Mucosa of stomach (tissue), 1 donor: ENCODE results near the gene TM2D1.
A peak's percentile ranks its signal among the peaks of the same experiment; 100 is the strongest.

ENCODE experiments used
- H3K27me3 ChIP-seq: one replicate; pipeline ENCODE4 v1.7.0; 2013; ENCODE audit warnings: mild to moderate bottlenecking, low read length; ENCODE audit not compliant: control insufficient read depth, insufficient read depth
- H3K36me3 ChIP-seq: one replicate; pipeline ENCODE4 v1.7.0; 2013; ENCODE audit warnings: low read length; ENCODE audit not compliant: control insufficient read depth, insufficient read depth
- H3K4me1 ChIP-seq: one replicate; pipeline ENCODE4 v1.7.0; 2013; ENCODE audit warnings: mild to moderate bottlenecking, low read length; ENCODE audit not compliant: control insufficient read depth, insufficient read depth
- H3K4me3 ChIP-seq: one replicate; pipeline ENCODE4 v1.7.0; 2013; ENCODE audit warnings: low read length
- H3K9ac ChIP-seq: one replicate; pipeline ENCODE4 v1.7.0; 2013; ENCODE audit warnings: mild to moderate bottlenecking, low read length, moderate library complexity
- H3K9me3 ChIP-seq: one replicate; pipeline ENCODE4 v1.7.0; 2013; ENCODE audit warnings: mild to moderate bottlenecking, low read length, moderate library complexity; ENCODE audit not compliant: control insufficient read depth
- donor health status: Pancreatic carcinoma.

Gene TM2D1

GRCh38 chr1:61655453-61655852, 69.5 kb downstream of the TM2D1 start:
- H3K36me3 ChIP-seq: no peaks in the 10 kb centered on the region
- no peaks in the 10 kb centered on the region for H3K27me3 ChIP-seq
- H3K9me3 ChIP-seq: no peaks in the 10 kb centered on the region
- H3K4me3 ChIP-seq: no peak overlapping the region
- no peaks in the 10 kb centered on the region for H3K4me1 ChIP-seq
- H3K9ac ChIP-seq: no peak overlapping the region

GRCh38 chr1:61654067-61654466, 70.9 kb downstream of the TM2D1 start:
- Histone ChIP-seq H3K9ac (no peak overlapping the region), H3K4me3 (no peak overlapping the region), H3K27me3 (no peaks in the 10 kb centered on the region), H3K4me1 (no peaks in the 10 kb centered on the region), H3K9me3 (no peaks in the 10 kb centered on the region), H3K36me3 (no peaks in the 10 kb centered on the region)

GRCh38 chr1:61648983-61649742, 75.8 kb downstream of the TM2D1 start:
- Histone ChIP-seq H3K36me3 (no peaks in the 10 kb centered on the region), H3K4me1 (peaks cover 7% of the 10 kb centered on the region), H3K9ac (no peak overlapping the region), H3K4me3 (no peak overlapping the region), H3K27me3 (no peaks in the 10 kb centered on the region), H3K9me3 (no peaks in the 10 kb centered on the region)

- Histone ChIP-seq H3K27me3 (no peaks in the 10 kb centered on the region), H3K4me1 (peaks cover 13% of the 10 kb centered on the region), H3K36me3 (no peaks in the 10 kb centered on the region), H3K9me3 (no peaks in the 10 kb centered on the region), H3K4me3 (no peak overlapping the region), H3K9ac (no peak overlapping the region)
These were observed 77.8 kb downstream of the TM2D1 start for GRCh38 chr1:61647142-61647541.

- Histone ChIP-seq H3K36me3 (no peaks in the 10 kb centered on the region), H3K4me3 (no peak overlapping the region), H3K4me1 (peaks cover 17% of the 10 kb centered on the region), H3K9ac (no peak overlapping the region), H3K27me3 (no peaks in the 10 kb centered on the region), H3K9me3 (no peaks in the 10 kb centered on the region)
These were observed 79.5 kb downstream of the TM2D1 start for GRCh38 chr1:61645476-61645875.

- no peak overlapping the region for H3K9ac ChIP-seq
- no peak overlapping the region for H3K4me3 ChIP-seq
- H3K27me3 ChIP-seq: no peaks in the 10 kb centered on the region
- H3K9me3 ChIP-seq: no peaks in the 10 kb centered on the region
- peaks cover 17% of the 10 kb centered on the region for H3K4me1 ChIP-seq
- no peaks in the 10 kb centered on the region for H3K36me3 ChIP-seq
These were observed 80.6 kb downstream of the TM2D1 start for GRCh38 chr1:61644303-61644702.

GRCh38 chr1:61642475-61643232, 82.3 kb downstream of the TM2D1 start:
- Histone ChIP-seq H3K36me3 (no peaks in the 10 kb centered on the region), H3K27me3 (no peaks in the 10 kb centered on the region), H3K4me3 (no peak overlapping the region), H3K4me1 (peaks cover 17% of the 10 kb centered on the region), H3K9me3 (no peaks in the 10 kb centered on the region), H3K9ac (no peak overlapping the region)

- peaks cover 13% of the 10 kb centered on the region for H3K4me1 ChIP-seq
- H3K36me3 ChIP-seq: no peaks in the 10 kb centered on the region
- no peak overlapping the region for H3K4me3 ChIP-seq
- H3K27me3 ChIP-seq: no peaks in the 10 kb centered on the region
- H3K9me3 ChIP-seq: no peaks in the 10 kb centered on the region
- H3K9ac ChIP-seq: peak overlapping the region; percentile 6
These were observed 83.2 kb downstream of the TM2D1 start for GRCh38 chr1:61641578-61642336.

GRCh38 chr1:61640531-61641530, 84.1 kb downstream of the TM2D1 start:
- Histone ChIP-seq H3K27me3 (no peaks in the 10 kb centered on the region), H3K36me3 (no peaks in the 10 kb centered on the region), H3K4me1 (peaks cover 9% of the 10 kb centered on the region), H3K9ac (no peak overlapping the region), H3K9me3 (no peaks in the 10 kb centered on the region), H3K4me3 (no peak overlapping the region)

GRCh38 chr1:61639608-61640336, 85.2 kb downstream of the TM2D1 start:
- no peaks in the 10 kb centered on the region for H3K9me3 ChIP-seq
- no peak overlapping the region for H3K4me3 ChIP-seq
- H3K27me3 ChIP-seq: no peaks in the 10 kb centered on the region
- H3K9ac ChIP-seq: no peak overlapping the region
- peaks cover 9% of the 10 kb centered on the region for H3K4me1 ChIP-seq
- no peaks in the 10 kb centered on the region for H3K36me3 ChIP-seq
